ENCODE measurements around the gene RFT1.
A peak's percentile ranks its signal among the peaks of the same experiment; 100 is the strongest.

The RFT1 gene

GRCh38 chr3:53130179-53131061 is at the start of gene RFT1:
Gene RFT1, minus strand, starts transcription at chr3:53130435. Its CDS starts 35 bp downstream, at chr3:53130400.
- TF ChIP-seq ZNF274 (IDR thresholded peaks at IDR 0.05; ENCODE audit: low read depth, low read length), result no peak
- H3K4me3 ChIP-seq (ENCODE audit: low read length), result peak within 1 kb of the TSS; percentile 96

- no peak overlapping the region for H3K4me3 ChIP-seq (ENCODE audit: low read length)
- no peak for TF ChIP-seq ZNF274 (IDR thresholded peaks at IDR 0.05; ENCODE audit: low read depth, low read length)
Observed at GRCh38 chr3:53179580-53179979, 49.3 kb upstream of the RFT1 start.

GRCh38 chr3:53178246-53178645 is 48.0 kb upstream of the RFT1 start:
- H3K4me3 ChIP-seq (ENCODE audit: low read length), result no peak overlapping the region
- no peak for TF ChIP-seq ZNF274 (IDR thresholded peaks at IDR 0.05; ENCODE audit: low read depth, low read length)

GRCh38 chr3:53175613-53176540 is 45.6 kb upstream of the RFT1 start:
- no peak overlapping the region for H3K4me3 ChIP-seq (ENCODE audit: low read length)
- no peak for TF ChIP-seq ZNF274 (IDR thresholded peaks at IDR 0.05; ENCODE audit: low read depth, low read length)

GRCh38 chr3:53174346-53175250 is 44.4 kb upstream of the RFT1 start:
- H3K4me3 ChIP-seq (ENCODE audit: low read length), result no peak overlapping the region; the same call in 1 of the 2 replicates
- TF ChIP-seq ZNF274 (IDR thresholded peaks at IDR 0.05; ENCODE audit: low read depth, low read length), result no peak

- no peak overlapping the region for H3K4me3 ChIP-seq (ENCODE audit: low read length)
- no peak for TF ChIP-seq ZNF274 (IDR thresholded peaks at IDR 0.05; ENCODE audit: low read depth, low read length)
Observed at GRCh38 chr3:53173107-53173506, 42.9 kb upstream of the RFT1 start.

- TF ChIP-seq ZNF274 (IDR thresholded peaks at IDR 0.05; ENCODE audit: low read depth, low read length), result no peak
- no peak overlapping the region for H3K4me3 ChIP-seq (ENCODE audit: low read length)
Observed at GRCh38 chr3:53171827-53172505, 41.7 kb upstream of the RFT1 start.

GRCh38 chr3:53171064-53171418 is 40.8 kb upstream of the RFT1 start:
- no peak for TF ChIP-seq ZNF274 (IDR thresholded peaks at IDR 0.05; ENCODE audit: low read depth, low read length)

GRCh38 chr3:53170325-53171063 is 40.3 kb upstream of the RFT1 start:
- no peak for TF ChIP-seq ZNF274 (IDR thresholded peaks at IDR 0.05; ENCODE audit: low read depth, low read length)
- peak overlapping the region; percentile 10; the same call in 1 of the 2 replicates for H3K4me3 ChIP-seq (ENCODE audit: low read length)

More at GRCh38 chr3:53171064-53171418, 40.8 kb upstream of the RFT1 start:
- peak overlapping the region; percentile 10; the same call in 1 of the 2 replicates for H3K4me3 ChIP-seq (ENCODE audit: low read length)

- no peak for TF ChIP-seq ZNF274 (IDR thresholded peaks at IDR 0.05; ENCODE audit: low read depth, low read length)
- no peak overlapping the region for H3K4me3 ChIP-seq (ENCODE audit: low read length)
Observed at GRCh38 chr3:53169832-53170324, 39.6 kb upstream of the RFT1 start.

- H3K4me3 ChIP-seq (ENCODE audit: low read length), result no peak overlapping the region
- TF ChIP-seq ZNF274 (IDR thresholded peaks at IDR 0.05; ENCODE audit: low read depth, low read length), result no peak
Observed at GRCh38 chr3:53169045-53169831, 39.0 kb upstream of the RFT1 start.
